GM18858 (cell line): ENCODE measurements around the gene ZBTB16.

Experiments
- ATAC-seq: cut with Tn5 transposase; IDR thresholded peaks from one replicate; pipeline ENCODE4 v1.9.1; 2021; ENCODE audit not compliant: unreplicated experiment

The ZBTB16 gene

DNA sequence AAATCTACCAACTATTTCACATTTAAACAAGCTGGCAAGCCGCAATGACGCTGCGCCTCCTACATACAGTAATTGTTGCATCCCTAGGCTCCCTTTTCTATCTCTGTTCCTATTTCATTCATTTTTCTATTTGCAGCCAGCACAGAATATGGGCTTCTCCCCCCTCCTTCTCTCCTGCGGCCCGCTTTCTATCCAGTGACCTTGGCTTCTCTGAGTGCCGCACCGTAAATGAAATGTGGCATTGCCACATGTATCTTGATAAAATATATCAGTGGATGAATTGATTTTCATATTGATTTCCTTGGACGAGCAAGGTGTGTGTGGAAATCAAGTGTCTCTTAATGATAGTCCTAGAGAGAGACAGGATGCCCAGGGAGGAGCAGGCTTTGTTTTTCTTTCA is 70.2 kb downstream of the ZBTB16 start:
- no peak for ATAC-seq

DNA sequence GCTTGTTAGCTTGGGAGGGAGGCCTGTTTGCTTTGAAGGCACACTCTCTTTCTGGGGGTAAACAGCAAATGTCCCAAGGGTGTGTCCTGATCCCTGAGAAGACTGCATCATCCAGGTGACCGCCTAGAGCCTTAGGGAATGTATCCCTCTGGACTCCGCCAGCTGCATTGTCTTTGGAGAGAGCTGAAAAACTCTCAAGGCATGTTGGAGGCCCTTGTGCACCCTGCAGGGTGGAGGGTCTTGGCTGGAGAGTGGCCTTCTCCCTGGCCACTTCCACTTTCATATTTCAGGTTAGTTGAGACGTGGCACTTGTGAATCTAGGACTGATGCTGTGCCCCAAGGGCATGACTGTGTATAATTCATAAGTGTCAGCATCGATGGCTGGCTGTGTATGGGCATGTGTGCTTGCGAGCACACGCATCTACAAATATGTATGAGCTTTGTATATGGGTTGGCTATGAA is 70.6 kb downstream of the ZBTB16 start:
- ATAC-seq: no peak

- no peak for ATAC-seq
These were observed 71.2 kb downstream of the ZBTB16 start for GRCh38 chr11:114130629-114131277.

DNA sequence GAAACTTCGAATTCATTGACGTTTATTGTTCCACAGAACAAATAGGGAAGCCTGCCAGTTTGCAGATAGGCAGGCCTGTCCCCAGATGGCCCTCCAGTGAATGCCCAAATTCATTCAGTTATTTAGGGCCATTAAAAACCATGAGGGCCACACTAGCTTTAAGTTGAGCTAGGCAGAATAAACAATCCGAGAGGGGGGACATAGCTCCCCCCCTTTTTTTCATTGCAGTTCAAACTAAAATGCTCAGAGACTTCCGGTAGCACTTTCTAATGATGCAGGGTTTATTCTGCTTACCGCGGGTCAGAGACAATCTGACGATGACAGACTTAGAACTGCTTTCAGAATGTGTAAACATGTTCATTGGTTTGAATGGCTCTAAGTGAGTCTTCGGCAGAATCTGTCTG is 72.0 kb downstream of the ZBTB16 start:
- no peak for ATAC-seq

- ATAC-seq: no peak
These were observed 72.9 kb downstream of the ZBTB16 start for GRCh38 chr11:114132417-114132816.

- no peak for ATAC-seq
These were observed 73.5 kb downstream of the ZBTB16 start for GRCh38 chr11:114132944-114133394.

DNA sequence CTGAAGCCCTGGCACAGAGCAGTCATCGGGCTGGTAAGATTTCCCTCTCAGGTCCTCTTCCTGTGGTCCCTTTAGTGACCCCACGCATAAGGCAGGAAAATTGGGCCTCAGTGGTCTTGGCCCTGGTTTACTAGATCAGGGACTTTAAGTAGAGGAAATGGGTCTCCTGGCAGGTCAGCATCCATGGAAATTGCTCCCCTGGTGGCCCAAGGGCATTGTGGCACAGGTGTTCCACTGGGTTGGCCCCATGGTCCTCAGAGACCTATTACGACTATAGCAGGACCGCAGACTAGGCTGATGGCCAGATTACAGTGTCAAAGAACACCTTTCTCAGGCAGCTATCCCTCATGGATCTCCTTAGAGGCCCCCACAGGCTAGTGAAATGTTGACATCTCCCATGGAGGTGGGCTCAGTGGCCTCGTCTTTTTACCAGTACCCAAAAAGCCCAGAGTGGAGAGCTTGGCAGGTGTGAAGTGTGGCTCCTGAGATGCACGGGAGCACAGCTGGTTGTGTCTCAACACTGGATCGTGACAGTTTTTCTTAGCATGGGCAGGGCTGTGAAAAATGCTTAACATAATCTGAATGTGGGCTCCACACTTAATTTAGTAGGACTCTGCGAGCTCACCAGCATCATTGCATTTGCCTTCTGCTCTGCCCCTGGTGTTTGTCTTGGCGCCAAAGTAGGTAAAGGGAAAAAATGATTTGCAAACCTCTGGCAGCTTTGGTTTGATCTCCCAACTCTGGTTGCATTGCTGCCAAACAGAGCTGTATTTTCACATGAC is 74.2 kb downstream of the ZBTB16 start:
- no peak for ATAC-seq

DNA sequence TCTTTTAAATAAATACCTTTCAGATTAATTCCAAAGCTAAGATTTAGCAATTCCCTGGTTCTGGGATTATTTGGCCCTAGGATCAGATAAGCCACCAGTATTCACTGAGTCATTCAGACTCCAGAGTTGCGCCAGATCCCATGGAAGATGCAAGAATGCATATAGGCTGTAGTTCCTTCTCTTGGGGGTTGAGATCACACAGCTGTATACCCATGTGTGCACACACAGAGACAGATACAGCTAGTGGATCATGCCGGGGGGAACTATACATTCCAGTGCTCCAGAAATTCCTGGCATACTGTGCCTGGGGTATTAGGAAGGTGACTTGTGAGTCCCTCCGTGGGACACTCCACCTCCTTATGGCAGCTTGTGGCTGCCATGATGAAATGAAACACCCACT is 75.4 kb downstream of the ZBTB16 start:
- no peak for ATAC-seq

- ATAC-seq: no peak
These were observed 76.2 kb downstream of the ZBTB16 start for GRCh38 chr11:114135737-114136151.

GRCh38 chr11:114136686-114137640 is 77.5 kb downstream of the ZBTB16 start:
- no peak for ATAC-seq

DNA sequence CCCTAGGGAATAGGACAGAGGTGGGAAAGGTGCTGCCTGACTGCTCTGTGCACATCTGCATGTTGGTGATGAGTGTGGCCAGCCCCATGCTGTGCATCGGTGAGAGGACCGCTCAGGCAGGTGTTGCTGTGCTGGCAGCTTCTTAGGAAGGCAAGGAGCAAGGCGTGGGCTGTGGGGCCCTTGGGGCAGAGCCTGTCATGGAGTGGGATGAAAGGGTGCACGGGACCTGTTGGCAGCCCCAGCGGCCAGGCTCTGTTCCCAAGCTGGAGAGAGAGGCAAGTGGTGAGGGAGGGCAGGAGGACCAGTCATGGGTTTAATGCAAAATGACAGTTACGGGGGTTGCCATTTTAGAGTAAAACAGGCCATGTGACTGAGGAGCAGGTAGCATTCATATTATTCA is 78.3 kb downstream of the ZBTB16 start:
- ATAC-seq: no peak

DNA sequence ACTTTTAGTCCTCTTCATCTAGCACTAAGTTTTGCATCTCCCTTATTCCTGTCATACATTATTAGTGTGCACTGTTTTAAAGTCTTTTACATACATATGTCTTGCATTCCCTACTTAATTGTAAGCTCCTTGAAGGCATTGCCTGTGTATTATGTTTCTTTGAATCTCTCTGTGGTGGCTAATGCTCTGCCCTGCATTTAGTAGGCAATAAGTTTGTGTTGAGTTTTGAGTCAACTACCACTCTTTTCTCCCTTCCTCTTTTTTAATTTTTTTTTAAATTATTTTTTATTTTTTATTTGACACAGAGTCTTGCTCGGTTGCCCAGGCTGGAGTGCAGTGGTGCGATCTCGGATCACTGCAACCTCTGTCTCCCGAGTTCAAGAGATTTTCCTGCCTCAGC is 78.9 kb downstream of the ZBTB16 start:
- no peak for ATAC-seq

GRCh38 chr11:114140826-114141225 is 81.3 kb downstream of the ZBTB16 start:
- ATAC-seq: no peak

DNA sequence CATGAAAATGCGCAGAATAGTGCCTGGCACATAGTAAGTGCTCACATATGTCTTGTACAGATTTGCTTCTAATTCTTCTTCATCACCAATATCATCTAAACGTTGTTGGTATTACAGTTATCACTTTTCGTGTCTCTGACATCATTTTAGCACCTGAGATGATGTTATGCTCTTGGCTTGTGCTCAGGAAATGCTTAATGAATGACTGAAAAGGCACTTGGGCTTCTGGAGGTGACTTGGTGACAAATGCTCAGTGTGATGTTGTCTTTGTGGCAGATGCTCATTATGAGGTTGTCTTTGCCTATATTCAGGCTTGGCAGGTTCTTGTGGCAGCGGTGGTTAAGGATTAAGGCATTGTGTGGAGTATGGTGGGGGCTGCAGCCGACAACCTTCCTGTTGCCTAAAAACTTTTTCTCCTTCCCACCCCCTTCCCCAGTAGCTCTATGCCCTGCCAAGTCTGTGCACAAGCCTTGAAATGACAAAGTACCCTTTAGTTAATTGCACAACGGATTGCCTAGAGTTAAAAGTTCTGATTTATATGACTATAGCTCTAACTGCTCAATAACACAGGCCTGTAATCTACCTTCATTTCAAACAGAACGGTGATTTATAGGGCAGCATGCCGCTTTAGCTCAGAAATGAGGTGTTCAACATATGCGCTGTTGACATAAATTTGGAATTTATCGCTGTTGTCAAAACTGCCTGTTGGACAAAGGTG is 82.5 kb downstream of the ZBTB16 start:
- no peak for ATAC-seq

GRCh38 chr11:114142707-114143106 is 83.2 kb downstream of the ZBTB16 start:
- ATAC-seq: no peak

GRCh38 chr11:114145166-114145775 is 85.8 kb downstream of the ZBTB16 start:
- ATAC-seq: no peak

DNA sequence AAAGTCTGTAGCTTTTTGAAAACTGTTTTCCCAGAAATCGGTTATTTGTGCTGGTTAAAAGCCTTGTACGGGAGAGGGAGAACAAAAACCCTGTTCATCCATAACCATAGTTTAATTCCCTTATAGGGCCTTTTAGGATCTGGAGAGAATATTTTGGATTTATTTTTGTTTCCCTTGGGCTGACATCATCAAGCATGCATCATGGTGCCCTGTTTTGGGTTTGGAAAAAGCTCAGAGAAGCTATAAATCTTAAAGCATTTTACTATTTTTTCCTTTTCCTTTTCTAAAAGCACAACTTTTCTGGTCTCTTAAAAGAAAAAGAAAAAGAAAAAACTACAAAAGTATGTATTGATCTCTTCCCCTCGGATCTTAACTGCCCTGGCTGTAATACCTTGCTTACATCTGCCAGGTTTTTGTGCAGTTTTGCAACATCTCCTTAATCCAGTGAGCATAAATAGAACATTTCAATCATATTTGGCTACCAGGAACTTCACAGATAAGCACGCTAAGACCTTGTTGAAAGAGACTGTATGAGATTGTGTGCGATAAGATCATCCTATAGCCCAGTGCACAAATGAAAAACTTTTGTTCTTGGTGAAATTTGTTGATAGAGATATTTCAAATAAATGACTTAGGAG is 88.0 kb downstream of the ZBTB16 start:
- ATAC-seq: no peak

GRCh38 chr11:114148013-114148382 is 88.5 kb downstream of the ZBTB16 start:
- no peak for ATAC-seq

DNA sequence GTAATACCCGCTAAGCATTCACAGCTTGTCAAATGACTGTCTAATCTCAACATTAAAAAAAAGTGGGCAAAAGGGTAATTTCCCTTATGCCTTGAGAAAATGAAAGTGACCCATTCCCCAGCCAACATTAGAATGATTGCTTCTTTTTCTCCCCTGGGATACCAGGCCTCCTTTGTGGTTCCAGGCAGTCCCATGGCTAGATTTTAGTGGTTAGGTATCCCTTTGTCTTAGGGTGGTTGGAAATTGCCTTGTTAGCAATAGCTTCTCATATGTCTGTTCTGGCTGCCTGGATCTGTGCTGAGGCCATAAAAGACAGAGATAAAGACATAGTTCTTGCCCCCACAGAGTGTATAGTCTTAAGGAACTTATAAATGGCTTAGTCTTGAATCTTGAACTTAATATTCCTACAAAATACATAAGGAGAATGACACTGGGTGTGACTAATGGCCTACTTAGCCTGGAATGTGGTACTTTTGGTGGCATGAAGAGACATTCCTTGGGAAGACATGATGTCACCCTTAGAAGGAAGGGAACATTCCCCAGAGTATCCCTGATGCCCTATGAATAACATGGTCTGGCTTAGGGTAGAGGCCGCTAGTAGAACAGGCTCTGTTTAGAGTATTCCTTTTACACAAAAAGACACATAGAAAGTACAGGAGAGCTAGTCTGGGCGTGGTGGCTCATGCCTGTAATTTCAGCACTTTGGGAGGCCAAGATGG is 90.3 kb downstream of the ZBTB16 start:
- no peak for ATAC-seq
